Activated B cell treated with CpG ODN at 0.5 μM for 24 hours (primary cell): Measurements from ENCODE around the gene CBARP. TPM values are rescaled to one million over a fixed set of nuclear protein-coding genes. Genes with fewer than 3 reads are reported as not detected.

Source experiments
- ATAC-seq: fragments of 200-7000 bp; cut with Tn5 transposase; one replicate; pipeline ENCODE4 v1.10.0; 2021; ENCODE audit warnings: low read depth, mild to moderate bottlenecking, moderate library complexity
- CTCF ChIA-PET: fragments of 350-600 bp; sonication (Branson Sonifier 250); formaldehyde crosslinking; loops from one replicate; lab custom pipeline; 2021; ENCODE audit warnings: antibody characterized with exemption; lab: Charles Lee
- POLR2A ChIA-PET: fragments of 350-600 bp; sonication (Branson Sonifier 250); formaldehyde crosslinking; loops from one replicate; lab custom pipeline; 2021; ENCODE audit warnings: antibody characterized with exemption; lab: Charles Lee
- DNase-seq: peaks from one replicate; pipeline ENCODE4 v3.0.0; 2022
- H3K27ac Mint-ChIP-seq: one replicate; pipeline ENCODE4 v1.8.0; 2020; ENCODE audit warnings: mixed read lengths
- H3K27me3 Mint-ChIP-seq: one replicate; pipeline ENCODE4 v1.8.0; 2021; ENCODE audit warnings: mixed read lengths
- H3K36me3 Mint-ChIP-seq: one replicate; pipeline ENCODE4 v1.8.0; 2021; ENCODE audit warnings: low read depth, mixed read lengths
- H3K4me1 Mint-ChIP-seq: one replicate; pipeline ENCODE4 v1.8.0; 2021; ENCODE audit warnings: mixed read lengths
- H3K4me3 Mint-ChIP-seq: one replicate; pipeline ENCODE4 v1.8.0; 2020; ENCODE audit warnings: mild to moderate bottlenecking, mixed read lengths
- H3K9me3 Mint-ChIP-seq: one replicate; pipeline ENCODE4 v1.8.0; 2020; ENCODE audit warnings: mixed read lengths
- CTCF ChIP-seq: fragments of 200-600 bp; IDR thresholded peaks from one replicate; pipeline ENCODE4 v1.8.0; 2022; ENCODE audit warnings: antibody characterized with exemption, mild to moderate bottlenecking
- intact Hi-C: fragments of 100-400 bp; cut with micrococcal nuclease; formaldehyde crosslinking; loops from one replicate; pipeline ENCODE4 v1.15.1; 2024
- total RNA-seq: library from RNA; stranded (reverse); gene quantifications from 2 replicates; pipeline ENCODE4 v1.2.3, GENCODE V29; 2022

The CBARP gene
- total RNA-seq, 1 donor from 2014 or later = 0.64 TPM

- Mint-ChIP-seq H3K4me1 (peaks cover 23% of the 10 kb centered on the region), H3K9me3 (no peaks in the 10 kb centered on the region), H3K27ac (peak overlapping the region; percentile 53), H3K36me3 (peaks cover 34% of the 10 kb centered on the region), H3K4me3 (no peak overlapping the region), H3K27me3 (no peaks in the 10 kb centered on the region)
- no peak for TF ChIP-seq CTCF
- DNase-seq (no peak), ATAC-seq (no peak)
- intact Hi-C loops = no loop called here
- CTCF ChIA-PET = interaction anchor here (1.4 kb wide), 1 partner anchor 102 kb away, joined by 5 read pairs; no protein-coding TSS in a partner anchor
- POLR2A ChIA-PET = interaction anchor here (1.0 to 1.5 kb wide), 2 partner anchors 21 to 54 kb away, joined by 3 to 11 read pairs; partner anchors contain the start of gene CIRBP
These were observed 22.7 kb downstream of the CBARP start for GRCh38 chr19:1214862-1215731.

GRCh38 chr19:1214299-1214861 lies 23.4 kb downstream of the CBARP start:
- Mint-ChIP-seq H3K36me3 (peaks cover 37% of the 10 kb centered on the region), H3K9me3 (no peaks in the 10 kb centered on the region), H3K4me1 (peaks cover 28% of the 10 kb centered on the region), H3K27me3 (no peaks in the 10 kb centered on the region), H3K27ac (peak overlapping the region; percentile 83), H3K4me3 (no peak overlapping the region)
- DNase-seq = no peak
- intact Hi-C loops = no loop called here
- POLR2A ChIA-PET = interaction anchor here (0.8 to 1.5 kb wide), 7 partner anchors 10 to 230 kb away, joined by 3 to 11 read pairs (median 4); partner anchors contain the start of genes ARHGAP45, CIRBP and WDR18
- no peak for ATAC-seq
- CTCF ChIA-PET = interaction anchor here (1.4 to 1.8 kb wide), 2 partner anchors 30 to 101 kb away, joined by 5 read pairs; no protein-coding TSS in a partner anchor
- no peak for TF ChIP-seq CTCF

- H3K27me3 Mint-ChIP-seq = no peaks in the 10 kb centered on the region
- peaks cover 37% of the 10 kb centered on the region for H3K36me3 Mint-ChIP-seq
- peak overlapping the region; percentile 83 for H3K27ac Mint-ChIP-seq
- ChIA-PET POLR2A (interaction anchor here (0.8 to 1.5 kb wide), 7 partner anchors 9 to 230 kb away, joined by 3 to 11 read pairs (median 4); partner anchors contain the start of genes ARHGAP45, CIRBP and WDR18), CTCF (interaction anchor here (1.4 to 1.8 kb wide), 2 partner anchors 30 to 100 kb away, joined by 5 read pairs; no protein-coding TSS in a partner anchor)
- no peak for TF ChIP-seq CTCF
- no peaks in the 10 kb centered on the region for H3K9me3 Mint-ChIP-seq
- DNase-seq (no peak), ATAC-seq (peak; percentile 77)
- H3K4me3 Mint-ChIP-seq = peak overlapping the region; percentile 67
- intact Hi-C loops = no loop called here
- peaks cover 32% of the 10 kb centered on the region for H3K4me1 Mint-ChIP-seq
These were observed 24.2 kb downstream of the CBARP start for GRCh38 chr19:1213391-1214286.

- ATAC-seq (no peak), DNase-seq (no peak)
- intact Hi-C loops = no loop called here
- TF ChIP-seq CTCF = no peak
- H3K4me3 Mint-ChIP-seq = no peak overlapping the region
- H3K4me1 Mint-ChIP-seq = peaks cover 49% of the 10 kb centered on the region
- ChIA-PET POLR2A (interaction anchor here (0.6 to 0.7 kb wide), 2 partner anchors 10 to 127 kb away, joined by 3 to 13 read pairs; no protein-coding TSS in a partner anchor), CTCF (no interaction called here)
- H3K27ac Mint-ChIP-seq = no peak overlapping the region
- no peaks in the 10 kb centered on the region for H3K9me3 Mint-ChIP-seq
- H3K27me3 Mint-ChIP-seq = no peaks in the 10 kb centered on the region
- H3K36me3 Mint-ChIP-seq = peaks cover 32% of the 10 kb centered on the region
These were observed 26.1 kb downstream of the CBARP start for GRCh38 chr19:1211494-1212234.
